ENCODE measurements around the gene AQP1.
A peak's percentile ranks its signal among the peaks of the same experiment; 100 is the strongest.

AQP1 gene

DNA sequence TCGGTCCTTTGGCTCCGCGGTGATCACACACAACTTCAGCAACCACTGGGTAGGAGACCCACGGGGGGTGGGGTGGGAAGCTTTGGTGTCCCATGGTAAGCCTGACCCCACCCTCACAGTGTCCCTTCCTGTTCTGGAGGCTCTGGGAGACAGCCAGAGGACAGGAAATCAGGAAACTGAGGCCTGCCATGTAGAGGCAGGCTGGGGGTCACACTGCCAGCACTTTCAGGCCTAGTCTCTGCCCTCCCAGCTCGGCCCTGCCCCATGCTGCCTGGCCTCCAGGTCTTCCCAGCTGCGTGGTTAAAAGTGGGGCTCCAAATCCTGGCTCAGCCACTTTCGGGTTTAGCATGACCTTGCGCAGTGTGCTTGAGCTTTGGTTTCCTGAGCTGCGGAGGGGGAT, 10.9 kb downstream of the AQP1 start:
- peak; percentile 46 for DNase-seq

DNA sequence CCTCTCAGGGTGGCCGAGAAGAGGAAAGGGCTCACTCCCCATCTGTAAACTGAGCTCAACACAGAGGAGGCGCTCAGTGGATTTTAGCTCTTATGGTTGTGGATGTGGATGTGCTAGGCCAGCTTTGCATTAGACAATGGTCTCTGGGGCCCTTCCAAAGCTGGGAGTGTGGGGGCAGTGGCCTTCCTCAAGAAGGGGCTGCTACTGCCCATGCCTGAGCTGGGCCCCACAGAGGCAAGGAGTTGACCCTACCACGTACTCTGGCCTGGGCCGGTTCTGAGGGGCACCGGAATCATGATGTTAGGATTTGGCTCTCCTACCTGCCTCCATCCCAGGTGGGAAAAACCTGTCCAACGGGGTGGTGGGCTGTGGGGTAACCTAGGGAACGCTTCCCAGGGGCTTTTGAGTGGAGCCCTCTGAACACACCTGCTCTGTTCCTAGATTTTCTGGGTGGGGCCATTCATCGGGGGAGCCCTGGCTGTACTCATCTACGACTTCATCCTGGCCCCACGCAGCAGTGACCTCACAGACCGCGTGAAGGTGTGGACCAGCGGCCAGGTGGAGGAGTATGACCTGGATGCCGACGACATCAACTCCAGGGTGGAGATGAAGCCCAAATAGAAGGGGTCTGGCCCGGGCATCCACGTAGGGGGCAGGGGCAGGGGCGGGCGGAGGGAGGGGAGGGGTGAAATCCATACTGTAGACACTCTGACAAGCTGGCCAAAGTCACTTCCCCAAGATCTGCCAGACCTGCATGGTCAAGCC, 11.5 kb downstream of the AQP1 start:
- no peak for DNase-seq

DNA sequence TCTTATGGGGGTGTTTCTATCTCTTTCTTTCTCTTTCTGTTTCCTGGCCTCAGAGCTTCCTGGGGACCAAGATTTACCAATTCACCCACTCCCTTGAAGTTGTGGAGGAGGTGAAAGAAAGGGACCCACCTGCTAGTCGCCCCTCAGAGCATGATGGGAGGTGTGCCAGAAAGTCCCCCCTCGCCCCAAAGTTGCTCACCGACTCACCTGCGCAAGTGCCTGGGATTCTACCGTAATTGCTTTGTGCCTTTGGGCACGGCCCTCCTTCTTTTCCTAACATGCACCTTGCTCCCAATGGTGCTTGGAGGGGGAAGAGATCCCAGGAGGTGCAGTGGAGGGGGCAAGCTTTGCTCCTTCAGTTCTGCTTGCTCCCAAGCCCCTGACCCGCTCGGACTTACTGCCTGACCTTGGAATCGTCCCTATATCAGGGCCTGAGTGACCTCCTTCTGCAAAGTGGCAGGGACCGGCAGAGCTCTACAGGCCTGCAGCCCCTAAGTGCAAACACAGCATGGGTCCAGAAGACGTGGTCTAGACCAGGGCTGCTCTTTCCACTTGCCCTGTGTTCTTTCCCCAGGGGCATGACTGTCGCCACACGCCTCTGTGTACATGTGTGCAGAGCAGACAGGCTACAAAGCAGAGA, 12.2 kb downstream of the AQP1 start:
- DNase-seq, result no peak

DNA sequence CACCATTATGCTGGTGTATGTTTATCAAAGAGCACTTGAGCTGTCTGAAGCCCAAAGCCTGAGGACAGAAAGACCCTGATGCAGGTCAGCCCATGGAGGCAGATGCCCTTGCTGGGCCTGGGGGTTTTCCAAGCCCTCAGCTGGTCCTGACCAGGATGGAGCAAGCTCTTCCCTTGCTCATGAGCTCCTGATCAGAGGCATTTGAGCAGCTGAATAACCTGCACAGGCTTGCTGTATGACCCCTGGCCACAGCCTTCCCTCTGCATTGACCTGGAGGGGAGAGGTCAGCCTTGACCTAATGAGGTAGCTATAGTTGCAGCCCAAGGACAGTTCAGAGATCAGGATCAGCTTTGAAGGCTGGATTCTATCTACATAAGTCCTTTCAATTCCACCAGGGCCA, 13.0 kb downstream of the AQP1 start:
- peak; percentile 40 for DNase-seq

DNA sequence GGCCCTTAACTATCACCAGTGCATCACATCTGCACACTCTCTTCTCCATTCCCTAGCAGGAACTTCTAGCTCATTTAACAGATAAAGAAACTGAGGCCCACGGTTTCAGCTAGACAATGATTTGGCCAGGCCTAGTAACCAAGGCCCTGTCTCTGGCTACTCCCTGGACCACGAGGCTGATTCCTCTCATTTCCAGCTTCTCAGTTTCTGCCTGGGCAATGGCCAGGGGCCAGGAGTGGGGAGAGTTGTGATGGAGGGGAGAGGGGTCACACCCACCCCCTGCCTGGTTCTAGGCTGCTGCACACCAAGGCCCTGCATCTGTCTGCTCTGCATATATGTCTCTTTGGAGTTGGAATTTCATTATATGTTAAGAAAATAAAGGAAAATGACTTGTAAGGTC, 13.5 kb downstream of the AQP1 start:
- peak; percentile 40 for DNase-seq

DNA sequence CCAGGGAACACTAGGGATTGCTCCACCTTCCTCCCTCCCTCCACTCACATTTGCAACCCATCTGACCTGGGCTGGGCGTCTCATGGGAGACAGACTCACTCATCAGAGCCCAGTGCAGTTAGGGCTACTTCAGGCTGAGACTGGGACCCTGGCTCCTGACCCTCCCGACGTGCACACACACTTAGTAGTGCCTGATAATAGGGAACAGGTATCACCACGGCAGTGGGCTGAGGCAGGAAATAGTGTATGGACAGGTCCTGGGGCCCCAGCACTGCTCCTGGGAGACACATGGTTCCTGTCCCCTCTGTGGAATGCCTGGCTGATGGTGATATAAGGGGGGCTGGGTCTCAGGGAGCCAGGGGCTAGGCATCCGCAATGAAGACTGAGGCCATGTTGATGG, 14.3 kb downstream of the AQP1 start:
- DNase-seq, result no peak

DNA sequence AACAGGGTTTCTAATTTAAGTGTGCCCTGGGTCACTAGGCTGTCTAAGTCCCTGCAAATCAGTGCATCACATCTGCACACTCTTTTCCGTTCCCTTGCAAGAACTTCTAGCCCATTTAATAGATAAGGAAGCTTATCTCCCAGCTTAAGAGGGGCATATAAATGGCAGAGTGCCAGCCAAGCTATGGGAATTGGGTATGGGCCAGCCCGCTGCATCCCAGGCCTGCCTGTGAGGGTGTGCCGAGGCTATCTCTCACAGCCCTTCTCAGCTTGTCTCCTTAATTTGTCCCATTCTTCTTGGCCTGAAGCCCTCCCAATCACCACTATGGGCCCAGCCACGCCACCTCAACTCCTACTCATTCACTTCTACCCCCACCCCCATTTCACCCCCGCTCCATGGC, 14.7 kb downstream of the AQP1 start:
- DNase-seq, result no peak

DNA sequence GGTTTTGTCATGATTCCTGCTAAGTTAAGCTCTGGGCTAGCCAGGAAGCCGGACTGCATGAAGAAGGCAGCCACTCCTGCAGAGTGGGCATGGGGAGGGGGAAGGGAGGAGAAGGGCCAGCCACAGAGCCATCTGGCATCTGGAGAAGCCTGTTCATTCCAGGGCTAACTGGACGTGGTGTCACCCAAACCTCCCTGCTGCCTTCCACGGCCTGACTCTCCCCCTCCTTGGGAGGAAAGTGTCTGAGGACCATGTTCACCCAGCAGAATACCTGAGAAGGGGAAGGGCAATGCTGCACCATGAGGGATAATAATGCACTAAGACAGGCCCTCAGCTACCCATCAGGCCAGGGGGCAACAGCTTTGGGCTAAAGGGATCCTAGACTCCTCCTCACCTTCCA, 15.4 kb downstream of the AQP1 start:
- DNase-seq, result peak; percentile 37

DNA sequence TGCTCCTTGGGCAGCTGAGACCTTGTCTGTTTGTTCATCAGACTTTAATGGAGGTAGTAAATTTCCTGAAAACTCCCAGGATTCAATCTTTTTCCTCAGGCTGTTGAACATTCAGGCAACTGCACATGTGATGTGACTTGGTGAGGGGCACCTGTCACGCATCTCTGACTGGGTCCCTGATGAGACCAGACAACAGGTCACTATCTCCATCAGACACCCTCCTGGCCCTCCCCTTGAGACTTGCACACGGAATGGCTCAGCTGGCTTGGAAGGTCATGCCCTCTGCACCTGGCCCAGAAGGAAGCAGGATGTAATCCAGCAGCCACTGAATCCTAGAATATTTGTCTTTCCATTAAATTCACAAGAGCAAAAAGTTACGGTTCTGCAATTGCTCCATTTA, 15.9 kb downstream of the AQP1 start:
- DNase-seq, result peak; percentile 11

DNA sequence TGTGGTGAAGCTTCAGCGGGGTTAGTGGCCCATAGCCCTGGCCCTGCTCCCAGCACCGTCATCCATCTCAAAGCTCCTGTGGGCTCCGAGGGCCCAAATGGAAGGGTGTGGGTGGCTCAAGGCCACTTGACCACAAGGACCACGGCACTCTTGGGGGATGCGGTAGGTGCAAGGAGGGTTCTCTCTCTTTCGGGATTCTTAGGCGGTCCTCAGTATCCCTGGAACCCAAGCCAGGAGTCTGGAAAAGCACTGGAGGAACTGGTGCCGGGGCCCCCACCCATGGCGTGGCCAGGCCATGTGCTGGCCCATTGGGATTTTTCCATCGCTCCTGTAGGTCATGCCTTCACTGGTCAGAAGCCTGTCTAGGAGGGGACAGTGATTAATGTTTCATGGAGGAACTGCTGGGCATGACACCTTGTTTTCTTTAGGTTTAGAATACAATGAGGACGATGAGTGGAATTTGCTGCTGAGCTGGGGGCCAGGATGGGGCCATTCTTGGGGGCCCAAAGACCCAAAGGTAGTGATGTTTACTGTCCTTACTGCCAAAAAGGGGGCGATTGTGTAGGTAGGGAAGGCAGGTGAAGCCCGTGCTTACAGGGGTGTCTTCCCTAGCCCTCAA, 16.7 kb downstream of the AQP1 start:
- peak; percentile 23 for DNase-seq

DNA sequence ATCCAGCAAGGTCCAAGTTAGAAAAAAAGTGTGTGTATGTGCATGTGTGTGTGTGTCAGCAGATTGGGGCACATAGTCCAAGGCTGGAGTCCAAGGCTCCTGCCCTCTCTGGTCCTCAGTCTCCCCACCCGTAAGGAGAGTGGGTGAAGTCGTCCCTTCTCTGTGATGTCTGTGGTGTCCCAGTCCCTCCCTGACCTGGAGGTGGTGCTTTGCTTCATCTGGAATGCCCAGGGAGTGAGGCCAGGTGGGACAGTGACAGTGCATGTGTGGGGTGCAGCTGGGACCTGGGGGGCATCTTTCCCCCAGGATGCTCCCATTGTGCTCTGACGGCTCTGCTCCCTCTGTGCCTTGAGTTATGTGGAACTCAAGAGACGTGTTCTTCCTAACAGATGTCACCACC, 18.0 kb downstream of the AQP1 start:
- DNase-seq, result peak; percentile 38

DNA sequence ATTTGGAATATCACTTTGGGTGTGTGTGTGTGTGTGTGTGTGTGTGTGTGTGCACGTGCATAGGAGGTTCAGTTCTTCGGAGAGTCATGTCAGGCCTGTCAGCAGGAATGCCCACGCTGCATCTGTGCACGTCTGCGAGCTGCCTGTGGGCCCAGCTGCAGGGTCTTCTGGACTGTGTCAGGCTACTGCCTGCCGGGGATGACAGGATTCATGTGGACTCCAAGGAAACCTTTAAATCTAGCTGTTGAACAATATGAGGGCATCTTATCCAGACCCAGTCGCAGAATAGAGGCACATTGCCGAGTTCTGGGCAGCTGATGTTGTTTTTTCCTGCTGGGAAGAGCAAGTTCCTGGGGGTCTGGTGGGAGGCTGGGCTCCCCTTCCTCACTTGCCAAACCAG, 19.0 kb downstream of the AQP1 start:
- DNase-seq, result peak; percentile 84

DNA sequence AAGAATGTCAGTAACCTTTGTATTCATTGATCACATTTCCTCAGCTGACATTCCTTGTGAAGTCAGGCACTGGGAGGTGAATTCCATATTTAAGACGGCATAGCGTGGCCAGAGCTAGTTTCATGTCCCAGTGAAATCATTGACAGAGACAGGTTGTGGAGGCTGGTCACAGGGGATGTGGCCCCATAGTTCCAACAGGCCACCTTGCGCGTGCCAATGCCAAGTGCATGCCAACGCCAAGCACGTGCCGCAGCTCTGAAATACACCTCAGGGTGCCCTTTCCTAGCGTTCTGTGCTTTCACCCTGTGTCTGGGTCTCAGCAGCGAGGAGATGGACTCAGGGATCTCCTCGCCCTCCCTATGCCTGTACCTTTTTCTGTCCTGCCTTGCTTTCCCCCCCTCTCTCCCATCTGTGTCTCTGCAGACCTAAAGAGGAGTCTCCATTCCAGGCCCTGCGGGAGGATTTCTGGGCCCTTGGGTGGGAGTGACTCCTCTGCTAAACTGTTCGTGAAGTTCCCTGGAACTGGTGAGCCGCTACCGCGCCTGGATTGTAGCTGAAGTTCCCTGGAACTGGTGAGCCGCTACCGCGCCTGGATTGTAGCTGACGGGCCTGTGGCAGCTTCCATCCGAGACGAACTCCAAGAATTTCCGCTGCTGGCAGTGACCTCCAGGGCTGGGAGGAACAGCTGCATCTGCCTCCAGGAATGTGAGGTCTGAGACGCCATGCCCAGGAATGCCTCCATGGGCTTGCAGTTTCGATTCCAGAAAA, 19.7 kb downstream of the AQP1 start:
- peak; percentile 84 for DNase-seq

DNA sequence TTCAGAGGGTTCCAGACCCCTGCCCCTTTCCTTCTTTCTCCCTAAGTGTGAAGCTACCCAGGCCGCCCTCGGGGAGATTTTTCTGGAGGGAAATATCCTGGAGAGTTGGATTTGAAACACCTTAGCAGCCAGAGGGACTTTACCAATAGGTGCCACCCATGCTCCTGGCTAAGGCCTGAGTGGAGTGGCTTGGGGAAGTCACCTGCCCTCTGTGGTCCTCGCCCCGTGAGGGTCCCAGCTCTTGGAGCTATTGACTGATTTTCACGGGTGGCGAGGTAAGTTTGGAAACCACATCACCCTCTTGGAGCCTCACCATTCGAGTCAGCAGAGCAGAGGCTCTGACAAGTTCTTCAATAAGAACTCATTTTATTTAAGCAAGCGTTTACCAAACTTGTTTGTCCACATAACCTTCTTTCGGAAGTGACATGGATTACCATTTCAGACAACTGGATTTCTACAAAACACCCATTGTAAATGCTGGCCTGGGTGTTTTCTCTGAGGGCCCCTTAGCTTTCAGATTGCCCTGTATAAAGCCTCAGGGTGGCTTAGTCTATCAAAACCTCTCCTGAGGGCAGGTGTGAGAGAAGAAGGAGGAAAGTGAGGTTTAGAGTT, 20.4 kb downstream of the AQP1 start:
- peak; percentile 35 for DNase-seq

DNA sequence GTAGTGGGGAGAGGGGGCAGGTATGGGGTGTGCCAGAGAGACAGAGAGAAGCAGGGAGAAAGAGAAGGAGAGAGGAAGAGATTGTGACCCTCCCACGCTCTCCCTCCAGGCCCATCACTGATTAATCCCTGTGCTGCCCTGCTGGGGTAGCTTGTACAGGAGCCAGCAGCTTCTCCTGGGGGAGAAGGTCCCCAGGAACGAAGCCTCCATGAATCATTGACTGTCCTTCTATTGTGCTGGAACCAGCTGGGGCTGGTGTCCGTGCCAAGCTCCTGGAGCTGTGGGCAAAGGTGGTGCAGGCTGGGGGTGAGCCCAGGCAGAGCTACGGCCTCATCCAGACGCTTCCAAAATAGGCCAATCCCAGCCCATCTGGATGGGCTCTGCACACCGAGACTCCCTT, 20.9 kb downstream of the AQP1 start:
- peak; percentile 40 for DNase-seq

DNA sequence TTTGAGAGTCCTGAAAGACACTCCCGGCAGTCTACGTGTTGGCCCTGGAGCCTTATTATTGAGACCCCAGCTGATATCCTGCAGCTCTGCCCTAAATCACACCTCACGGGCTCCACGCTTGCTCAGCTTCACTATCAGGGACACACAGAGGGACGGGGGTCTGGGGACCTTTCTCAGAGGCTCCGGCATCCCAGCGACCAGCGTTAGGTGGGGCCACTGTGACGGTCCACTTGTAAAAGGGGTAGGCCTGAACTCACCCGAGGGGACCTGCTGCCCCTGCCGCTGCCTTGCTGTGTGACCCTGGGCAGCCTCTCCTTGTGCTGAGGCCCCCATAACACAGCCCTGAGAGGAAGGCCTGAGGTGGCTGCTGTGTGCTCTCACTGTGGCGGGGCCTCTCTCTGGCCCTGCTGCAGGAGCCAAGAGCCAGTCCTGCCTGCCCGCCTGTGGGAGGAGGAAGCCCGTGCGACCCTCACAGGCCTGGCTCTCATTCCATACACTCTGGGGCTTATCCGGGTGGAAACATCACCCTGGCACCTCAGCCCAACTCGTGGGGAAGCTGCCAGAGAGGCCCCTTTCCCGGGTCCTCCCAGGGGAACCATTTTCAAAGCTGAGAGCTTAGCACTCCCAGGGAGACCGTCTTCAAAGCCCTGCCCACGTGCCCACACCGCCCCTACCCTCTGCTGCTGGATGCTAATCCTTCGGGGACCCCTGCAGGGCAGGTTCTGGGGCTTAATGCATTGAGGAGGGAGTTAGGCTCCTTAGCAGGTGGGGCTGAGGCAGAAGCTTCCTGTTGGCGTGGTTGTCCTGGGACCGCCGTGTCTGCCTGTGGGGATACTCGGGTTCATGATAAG, 21.7 kb downstream of the AQP1 start:
- peak; percentile 49 for DNase-seq

DNA sequence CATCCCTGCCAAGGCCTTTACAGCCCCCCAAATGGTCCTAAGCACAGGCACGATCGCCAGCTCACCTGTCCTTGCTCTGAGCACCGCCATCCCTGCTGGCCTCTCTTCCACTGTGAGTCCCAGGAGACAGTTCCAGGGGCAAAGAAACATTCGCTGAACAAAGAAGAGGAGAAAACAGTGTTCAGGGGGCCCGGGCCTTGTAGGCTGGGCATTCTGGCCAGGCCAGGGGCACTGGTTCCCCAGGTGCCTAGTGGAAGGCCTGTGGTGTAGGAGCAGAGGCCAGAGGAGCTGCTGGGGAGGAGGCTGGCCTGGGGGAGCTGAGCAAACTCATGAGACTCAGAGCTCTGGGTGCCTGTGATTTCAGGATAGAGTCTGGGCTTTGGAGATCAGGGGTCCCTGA, 22.6 kb downstream of the AQP1 start:
- DNase-seq, result peak; percentile 32

DNA sequence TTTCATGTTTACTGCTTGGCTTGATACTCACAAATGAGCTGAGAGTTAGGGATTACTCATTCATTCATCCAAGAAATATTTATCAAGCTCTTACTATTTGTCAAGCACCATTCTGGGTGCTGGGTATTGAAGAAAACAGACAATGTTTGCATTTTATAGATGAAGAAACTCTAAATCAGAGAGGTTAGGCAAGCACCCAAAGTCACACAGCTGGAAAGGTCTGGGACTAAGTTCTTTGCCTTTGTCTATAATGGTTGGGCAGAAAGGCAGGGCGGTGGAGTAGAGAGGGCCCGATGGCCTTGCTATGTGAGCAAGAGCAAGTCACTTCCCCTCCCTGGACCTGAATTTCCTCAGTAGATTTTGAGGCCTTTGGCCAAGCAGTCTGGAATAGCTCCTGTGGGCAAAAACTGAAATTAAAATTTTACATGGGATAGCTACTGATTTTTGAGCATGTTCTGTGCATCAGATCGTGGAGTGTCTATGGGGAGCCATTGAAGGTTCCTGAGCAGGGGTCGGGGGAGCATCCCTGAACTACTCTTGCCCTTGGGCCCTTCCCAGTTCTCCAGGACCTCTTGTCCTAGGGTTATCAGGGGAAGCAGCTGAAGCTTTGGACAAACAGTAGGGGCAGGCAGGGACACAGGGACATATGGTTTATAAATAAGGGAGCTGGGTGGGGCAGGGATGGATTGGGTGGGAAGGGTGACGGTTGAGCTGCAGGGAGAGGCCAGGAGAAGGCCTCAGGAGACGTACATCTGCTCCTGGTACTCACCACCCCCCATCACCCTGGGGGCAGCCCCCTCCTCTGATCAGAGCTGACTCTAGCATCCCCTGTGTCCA, 23.3 kb downstream of the AQP1 start:
- DNase-seq, result peak; percentile 46

DNA sequence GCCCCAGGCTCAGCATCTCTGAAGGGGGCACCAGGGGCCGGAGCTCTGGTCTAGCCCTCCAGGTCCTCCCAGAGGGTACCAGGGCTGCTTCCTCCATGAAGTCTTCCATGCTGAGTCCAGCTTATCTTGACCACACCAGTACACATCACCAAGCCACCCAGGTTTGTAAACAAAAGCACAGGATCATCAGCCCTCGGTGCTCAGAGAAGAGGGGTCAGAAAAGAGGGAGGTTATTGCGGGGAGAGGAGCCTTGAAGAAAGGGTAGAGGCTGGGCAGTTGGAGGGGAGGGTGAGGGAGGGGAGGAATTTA, 23.9 kb downstream of the AQP1 start:
- DNase-seq, result no peak

DNA sequence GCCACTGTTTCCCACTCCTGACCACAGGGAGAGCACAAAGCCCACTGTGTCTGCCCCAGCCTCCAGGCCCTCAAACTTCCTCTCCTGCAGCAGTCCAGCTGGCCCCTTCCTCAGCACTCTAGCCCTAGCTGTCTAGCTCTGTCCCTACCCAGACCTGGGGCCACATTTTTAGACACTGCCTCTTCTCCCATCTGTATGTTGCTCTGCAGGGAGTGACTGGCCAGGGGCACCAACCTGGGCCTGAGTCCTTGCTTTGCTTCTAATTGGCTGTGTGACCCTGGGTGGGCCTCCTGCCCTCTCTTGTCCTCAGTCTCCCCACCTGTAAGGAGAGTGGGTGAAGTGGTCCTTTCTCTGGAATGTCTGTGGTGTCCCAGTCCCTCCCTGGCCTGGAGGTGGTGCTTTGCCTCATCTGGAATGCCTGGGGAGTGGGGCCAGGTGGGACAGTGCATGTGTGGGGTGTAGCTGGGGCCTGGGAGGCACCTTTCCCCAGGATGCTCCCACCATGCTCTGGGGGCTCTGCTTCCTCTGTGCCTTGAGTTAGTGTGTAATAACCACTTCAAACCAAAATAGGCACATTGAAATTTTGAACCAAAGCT, 25.1 kb downstream of the AQP1 start:
- DNase-seq, result peak; percentile 52

DNA sequence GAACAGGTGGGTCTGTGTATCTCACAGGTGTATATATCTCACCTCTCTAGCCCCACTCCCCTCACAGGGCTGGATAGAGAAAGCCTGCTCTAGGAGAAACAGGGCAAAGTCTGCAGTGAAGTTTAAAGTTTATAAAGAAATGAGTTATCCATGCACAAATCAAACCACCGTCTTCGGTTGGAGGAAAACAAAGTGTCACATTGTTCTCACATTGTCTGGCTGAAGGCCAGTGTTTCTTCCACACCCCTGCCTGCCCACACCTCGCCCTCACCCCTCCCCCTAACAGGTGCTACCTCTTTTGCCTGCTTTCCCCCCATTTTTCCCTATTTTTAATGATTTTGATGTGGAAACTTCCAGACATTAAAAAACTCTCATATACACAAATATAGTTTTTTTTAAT, 25.8 kb downstream of the AQP1 start:
- DNase-seq, result no peak

Data from islet precursor cell (in vitro differentiated cells).